WERI-Rb-1 (cell line): ENCODE data around the gene C11orf21.

Experiments used
- DNase-seq: peaks from one replicate; pipeline ENCODE4 v3.0.0-alpha.2; 2020
- H3K27ac ChIP-seq: fragments of 250-450 bp; sonication (Bioruptor Pico); 2 replicates; pipeline ENCODE4 v1.5.1; 2020; ENCODE audit warnings: mild to moderate bottlenecking, moderate library complexity
- H3K27me3 ChIP-seq: fragments of 250-450 bp; sonication (Bioruptor Pico); 2 replicates; pipeline ENCODE4 v1.5.1; 2021; ENCODE audit warnings: mild to moderate bottlenecking, low read depth, moderate library complexity; ENCODE audit not compliant: insufficient read depth, severe bottlenecking
- H3K36me3 ChIP-seq: fragments of 250-450 bp; sonication (Bioruptor Pico); 2 replicates; pipeline ENCODE4 v1.5.1; 2020; ENCODE audit warnings: mild to moderate bottlenecking, moderate library complexity
- H3K4me3 ChIP-seq: 2 replicates; pipeline ENCODE4 v1.5.1; 2011; ENCODE audit warnings: low read depth, mild to moderate bottlenecking, control low read depth, low read length
- H3K9me3 ChIP-seq: fragments of 250-450 bp; sonication (Bioruptor Pico); 2 replicates; pipeline ENCODE4 v1.5.1; 2021; ENCODE audit warnings: mild to moderate bottlenecking, moderate library complexity; ENCODE audit not compliant: severe bottlenecking
- CTCF ChIP-seq: IDR thresholded peaks from 2 replicates; pipeline ENCODE4 v1.5.1; 2011; ENCODE audit warnings: low read depth, mild to moderate bottlenecking, control low read depth, inconsistent platforms, low read length

C11orf21 gene

GRCh38 chr11:2301631-2302305 is at the start of gene C11orf21, which contains the start of gene TSPAN32:
C11orf21 (minus strand) TSS chr11:2301918; CDS start chr11:2301808, 110 bp downstream.
TSPAN32 (plus strand) TSS chr11:2302013; CDS start chr11:2302150, 137 bp downstream.
- Histone ChIP-seq H3K9me3 (no peaks in the 10 kb centered on the region), H3K4me3 (no peak within 1 kb of the TSS), H3K36me3 (no peaks in the 10 kb centered on the region), H3K27me3 (peaks cover 10% of the 10 kb centered on the region), H3K27ac (no peak within 1 kb of the TSS)
- TF ChIP-seq CTCF: no peak
- DNase-seq: peak; percentile 10

- DNase-seq: no peak
- Histone ChIP-seq H3K9me3 (peaks cover 8% of the 10 kb centered on the region), H3K4me3 (no peak overlapping the region), H3K27me3 (no peaks in the 10 kb centered on the region), H3K36me3 (no peaks in the 10 kb centered on the region), H3K27ac (no peak overlapping the region)
- TF ChIP-seq CTCF: no peak
Measured at GRCh38 chr11:2348986-2349385, 47.3 kb upstream of the C11orf21 start.

GRCh38 chr11:2347308-2347830 is 45.7 kb upstream of the C11orf21 start:
- Histone ChIP-seq H3K27ac (no peak overlapping the region), H3K36me3 (no peaks in the 10 kb centered on the region), H3K27me3 (peaks cover 4% of the 10 kb centered on the region), H3K4me3 (no peak overlapping the region), H3K9me3 (peaks cover 8% of the 10 kb centered on the region)
- DNase-seq: no peak
- no peak for TF ChIP-seq CTCF

GRCh38 chr11:2346586-2347307 is 45.0 kb upstream of the C11orf21 start:
- Histone ChIP-seq H3K9me3 (peaks cover 8% of the 10 kb centered on the region), H3K27me3 (peaks cover 4% of the 10 kb centered on the region)

GRCh38 chr11:2346014-2346413 is 44.3 kb upstream of the C11orf21 start:
- H3K27ac ChIP-seq: no peak overlapping the region
- no peaks in the 10 kb centered on the region for H3K36me3 ChIP-seq
- peaks cover 4% of the 10 kb centered on the region for H3K27me3 ChIP-seq
- H3K9me3 ChIP-seq: peaks cover 8% of the 10 kb centered on the region
- DNase-seq: no peak
- TF ChIP-seq CTCF: no peak
- H3K4me3 ChIP-seq: no peak overlapping the region

More at GRCh38 chr11:2346586-2347307, 45.0 kb upstream of the C11orf21 start:
- Histone ChIP-seq H3K36me3 (no peaks in the 10 kb centered on the region), H3K4me3 (no peak overlapping the region), H3K27ac (no peak overlapping the region)
- TF ChIP-seq CTCF: no peak
- DNase-seq: no peak
